ENCODE measurements around the gene NAP1L4.

The NAP1L4 gene

GRCh38 chr11:2902784-2903671 lies 89.1 kb downstream of the NAP1L4 start:
- no peak for DNase-seq

- peak; percentile 97 for DNase-seq
Measured at GRCh38 chr11:2901854-2902783, 90.0 kb downstream of the NAP1L4 start.

GRCh38 chr11:2901196-2901796 lies 90.8 kb downstream of the NAP1L4 start:
- DNase-seq = no peak

GRCh38 chr11:2899080-2899783 lies 92.9 kb downstream of the NAP1L4 start:
- no peak for DNase-seq

GRCh38 chr11:2898366-2899079 lies 93.6 kb downstream of the NAP1L4 start:
- DNase-seq = peak; percentile 75

- DNase-seq = no peak
Measured at GRCh38 chr11:2897048-2897447, 95.1 kb downstream of the NAP1L4 start.

- no peak for DNase-seq
Measured at GRCh38 chr11:2896047-2896446, 96.1 kb downstream of the NAP1L4 start.

Measured in CD4-positive, alpha-beta T cell treated with Interleukin-17A for 4 hours (primary cell).